ENCODE results near the gene PBX1.

PBX1 gene

GRCh38 chr1:164780863-164781262 lies 221.9 kb downstream of the PBX1 start:
- no peak for DNase-seq (ENCODE audit: low read depth in 2 of 2)

- DNase-seq (ENCODE audit: low read depth in 2 of 2): no peak
Observed at GRCh38 chr1:164781972-164782371, 223.0 kb downstream of the PBX1 start.

GRCh38 chr1:164783778-164784555 lies 225.0 kb downstream of the PBX1 start:
- no peak for DNase-seq (ENCODE audit: low read depth in 2 of 2)

- no peak for DNase-seq (ENCODE audit: low read depth in 2 of 2)
Observed at GRCh38 chr1:164784960-164785359, 226.0 kb downstream of the PBX1 start.

- DNase-seq (ENCODE audit: low read depth in 2 of 2): no peak
Observed at GRCh38 chr1:164785841-164786534, 227.0 kb downstream of the PBX1 start.

GRCh38 chr1:164786980-164787833 lies 228.2 kb downstream of the PBX1 start:
- DNase-seq (ENCODE audit: low read depth in 2 of 2): peak; percentile 24 to 36

GRCh38 chr1:164787834-164788231 lies 228.8 kb downstream of the PBX1 start:
- DNase-seq (ENCODE audit: low read depth in 2 of 2): no peak

GRCh38 chr1:164790081-164790480 lies 231.1 kb downstream of the PBX1 start:
- DNase-seq (ENCODE audit: low read depth in 2 of 2): no peak

- DNase-seq (ENCODE audit: low read depth in 2 of 2): no peak
Observed at GRCh38 chr1:164792410-164793004, 233.5 kb downstream of the PBX1 start.

- no peak for DNase-seq (ENCODE audit: low read depth in 2 of 2)
Observed at GRCh38 chr1:164794356-164794755, 235.4 kb downstream of the PBX1 start.

- DNase-seq (ENCODE audit: low read depth in 2 of 2): no peak
Observed at GRCh38 chr1:164796916-164797315, 237.9 kb downstream of the PBX1 start.

- DNase-seq (ENCODE audit: low read depth in 2 of 2): no peak
Observed at GRCh38 chr1:164801246-164801731, 242.3 kb downstream of the PBX1 start.

- no peak for DNase-seq (ENCODE audit: low read depth in 2 of 2)
Observed at GRCh38 chr1:164801791-164802502, 243.0 kb downstream of the PBX1 start.

GRCh38 chr1:164802529-164803282 lies 243.7 kb downstream of the PBX1 start:
- DNase-seq (ENCODE audit: low read depth in 2 of 2): no peak

- no peak for DNase-seq (ENCODE audit: low read depth in 2 of 2)
Observed at GRCh38 chr1:164803366-164803765, 244.4 kb downstream of the PBX1 start.

- no peak for DNase-seq (ENCODE audit: low read depth in 2 of 2)
Observed at GRCh38 chr1:164804366-164804765, 245.4 kb downstream of the PBX1 start.

GRCh38 chr1:164805399-164805798 lies 246.4 kb downstream of the PBX1 start:
- DNase-seq (ENCODE audit: low read depth in 2 of 2): no peak

GRCh38 chr1:164806531-164806930 lies 247.5 kb downstream of the PBX1 start:
- DNase-seq (ENCODE audit: low read depth in 2 of 2): no peak

- DNase-seq (ENCODE audit: low read depth in 2 of 2): no peak
Observed at GRCh38 chr1:164813776-164814175, 254.8 kb downstream of the PBX1 start.

GRCh38 chr1:164821648-164822047 lies 262.7 kb downstream of the PBX1 start:
- DNase-seq (ENCODE audit: low read depth in 2 of 2): no peak
